ENCODE results near the gene FBXO47.
"Not testable (repeated sequence)": the region's sequence is repeated elsewhere in the genome, so short reads cannot be mapped to it uniquely, and the experiment has no call there.

FBXO47 gene

DNA sequence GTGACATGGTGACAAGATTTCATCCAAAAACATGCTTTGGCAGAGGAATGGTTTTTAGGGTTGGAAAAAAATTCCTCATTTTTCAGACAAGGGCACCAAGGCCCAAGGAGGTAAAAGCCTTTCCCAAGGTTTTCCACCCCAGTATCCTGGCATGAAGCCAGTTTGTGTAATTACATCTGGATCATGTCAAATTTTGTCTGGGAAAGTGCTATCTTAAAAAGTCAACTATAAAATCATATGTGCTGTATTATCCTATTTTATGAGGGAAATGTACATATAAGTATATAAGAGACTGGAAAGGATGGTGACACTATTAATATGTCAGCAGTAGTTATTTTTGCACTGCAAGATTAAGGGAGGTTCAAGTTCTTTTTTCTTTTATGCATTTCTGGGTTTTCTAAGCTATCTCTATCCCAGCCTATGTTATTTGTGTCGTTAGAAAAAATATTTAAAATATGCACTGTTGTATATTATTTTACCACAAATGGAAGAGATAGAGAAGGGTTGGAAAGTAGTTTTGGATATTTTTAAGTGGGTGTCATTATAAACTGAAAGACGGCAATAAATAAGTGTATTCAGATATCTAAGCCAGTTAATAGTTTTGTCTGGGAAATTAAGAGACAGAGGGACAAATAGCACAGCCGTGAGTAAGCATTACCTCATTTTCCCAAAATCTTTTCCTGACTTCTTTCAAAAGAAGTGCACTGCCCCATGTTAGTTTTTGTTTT lies 13.5 kb upstream of the FBXO47 start:
- DNase-seq (ENCODE audit: low spot score), result no peak

DNA sequence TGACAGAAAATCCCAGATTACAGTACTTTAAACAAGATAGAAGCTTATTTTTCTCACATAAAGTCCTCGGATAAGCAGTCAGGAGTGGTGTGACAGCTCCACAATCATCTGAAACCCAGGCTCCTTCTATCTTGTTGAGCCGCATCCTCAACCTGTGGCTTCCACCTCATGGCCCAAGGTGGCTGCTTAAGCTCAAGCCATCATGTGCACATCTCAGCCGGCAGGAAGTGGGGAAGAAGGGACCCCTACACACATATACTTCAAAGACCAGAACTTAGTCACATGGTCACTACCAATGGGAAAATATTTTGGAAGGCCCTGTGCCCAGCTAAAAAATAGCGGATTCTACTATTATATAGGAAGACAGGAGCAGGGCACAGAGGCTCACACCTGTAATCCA lies 11.0 kb upstream of the FBXO47 start:
- DNase-seq (ENCODE audit: low spot score), result no peak

DNA sequence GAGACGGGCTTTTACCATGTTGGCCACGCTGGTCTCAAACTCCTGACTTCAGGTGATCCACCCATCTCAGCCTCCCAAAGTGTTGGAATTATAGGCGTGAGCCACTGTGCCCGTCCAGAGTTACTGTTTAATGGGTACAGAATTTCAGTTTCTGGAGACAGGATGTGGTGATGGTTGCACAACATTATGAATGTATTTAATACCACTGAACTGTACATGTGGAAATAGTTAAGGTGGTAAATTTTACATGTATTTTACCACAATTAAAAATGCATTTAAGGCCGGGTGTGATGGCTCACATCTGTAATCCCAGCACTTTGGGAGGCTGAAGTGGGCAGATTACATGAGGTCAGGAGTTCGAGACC lies 9.0 kb upstream of the FBXO47 start:
- DNase-seq (ENCODE audit: low spot score), result not testable (repeated sequence)

DNA sequence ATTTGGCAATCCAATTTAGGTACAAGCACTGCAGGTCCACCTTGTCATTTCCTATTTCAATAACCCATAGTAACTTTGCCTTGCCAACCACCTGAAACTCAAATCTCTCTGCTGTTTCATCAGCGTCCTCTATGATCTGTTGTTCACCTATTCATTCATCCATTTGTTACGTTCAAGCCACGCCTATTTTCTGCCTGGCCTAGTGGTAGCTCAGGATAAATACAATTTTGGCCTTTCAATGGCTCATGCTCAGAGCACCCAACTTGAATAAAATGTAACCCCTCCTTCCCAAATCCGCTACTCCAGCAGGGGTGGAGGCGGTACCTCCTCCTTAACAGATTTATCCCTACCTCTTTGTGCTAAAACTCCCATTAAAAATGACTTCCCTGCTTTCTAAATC lies 3.6 kb upstream of the FBXO47 start:
- DNase-seq (ENCODE audit: low spot score), result no peak

DNA sequence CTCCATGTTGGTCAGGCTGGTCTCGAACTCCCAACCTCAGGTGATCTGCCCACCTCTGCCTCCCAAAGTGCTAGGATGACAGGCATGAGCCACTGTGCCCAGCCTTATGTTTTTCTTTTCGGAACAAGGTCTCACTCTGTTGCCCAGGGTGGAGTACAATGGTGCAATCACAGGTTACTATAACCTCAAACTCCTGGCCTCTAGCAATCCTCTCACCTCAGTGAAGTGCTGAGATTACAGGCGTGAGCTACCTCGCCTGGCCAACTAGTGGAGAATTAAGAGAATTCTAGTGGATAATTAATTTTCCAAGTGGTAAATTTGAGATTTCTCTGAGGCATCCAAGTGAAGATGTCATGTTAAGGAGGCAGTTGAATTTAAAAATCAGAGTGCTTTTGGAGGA lies 2.9 kb upstream of the FBXO47 start:
- no peak for DNase-seq (ENCODE audit: low spot score)

DNA sequence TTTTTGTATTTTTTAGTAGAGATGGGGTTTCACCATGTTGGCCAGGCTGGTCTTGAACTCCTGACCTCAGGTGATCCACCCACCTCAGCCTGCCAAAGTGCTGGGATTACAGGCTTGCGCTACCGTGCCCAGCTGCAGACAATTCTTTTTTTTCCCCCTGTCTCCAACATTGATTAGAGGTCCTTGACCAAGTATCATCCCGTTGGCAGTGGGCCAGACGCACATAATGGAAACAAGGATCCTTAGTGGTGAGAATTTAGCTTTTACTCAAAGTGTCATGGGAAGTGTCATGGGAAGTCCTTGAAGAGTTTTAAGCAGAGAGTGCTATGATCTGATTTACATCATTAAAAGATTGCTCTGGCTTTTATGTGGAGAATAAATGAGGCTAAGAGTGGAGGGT lies 2.1 kb upstream of the FBXO47 start:
- DNase-seq (ENCODE audit: low spot score), result no peak

DNA sequence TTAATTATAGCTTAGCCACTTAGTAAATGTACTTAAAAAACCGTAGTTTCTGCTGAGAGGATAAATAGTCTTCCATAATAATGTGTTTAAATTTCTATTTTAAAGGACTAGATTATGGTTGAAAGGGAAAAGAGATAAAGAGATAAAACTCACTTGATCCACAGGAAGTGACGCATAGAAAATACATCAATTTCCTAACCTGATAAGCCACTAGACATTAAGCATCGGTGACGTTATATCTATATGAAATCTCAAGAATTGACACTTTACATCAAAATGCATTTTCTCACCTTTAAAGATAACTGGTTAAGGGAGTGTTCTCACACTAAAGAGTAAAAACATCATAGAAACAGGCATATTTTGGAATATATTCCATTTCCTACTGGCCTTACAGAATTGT lies 5.8 kb downstream of the FBXO47 start:
- no peak for DNase-seq (ENCODE audit: low spot score)

DNA sequence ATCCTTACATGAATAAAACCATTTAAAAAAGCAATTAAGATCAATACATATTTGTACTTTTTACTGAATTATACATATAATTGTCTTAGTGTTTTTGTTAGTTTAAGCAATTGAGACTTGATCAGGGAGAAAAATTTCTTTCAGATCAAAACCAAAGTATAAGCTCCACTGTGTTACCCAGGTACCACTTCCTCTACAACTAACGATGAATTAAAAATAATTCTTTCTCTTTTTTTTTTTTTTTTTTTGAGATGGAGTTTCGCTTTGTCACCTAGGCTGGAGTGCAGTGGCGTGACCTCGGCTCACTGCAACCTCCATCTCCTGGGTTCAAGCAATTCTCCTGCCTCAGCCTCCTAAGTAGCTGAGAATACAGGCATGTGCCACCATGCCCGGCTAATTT lies 6.8 kb downstream of the FBXO47 start:
- no peak for DNase-seq (ENCODE audit: low spot score)

DNA sequence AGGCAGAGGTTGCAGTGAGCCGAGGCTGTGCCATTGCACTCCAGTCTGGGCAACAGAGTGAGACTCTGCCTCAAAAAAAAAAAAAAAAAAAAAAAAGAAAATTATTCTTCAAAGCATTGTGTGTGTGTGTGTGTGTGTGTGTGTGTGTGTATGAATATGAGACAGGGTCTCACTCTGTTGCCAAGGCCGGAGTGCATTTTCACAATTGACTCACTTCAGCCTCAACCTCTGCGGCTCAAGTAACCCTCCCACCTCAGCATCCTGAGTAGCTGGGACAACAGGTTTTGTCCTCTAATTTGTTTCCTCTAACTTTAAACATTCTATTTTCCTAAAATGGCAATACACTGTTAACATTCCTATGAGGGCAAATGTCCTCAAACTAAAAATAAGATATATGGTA lies 7.7 kb downstream of the FBXO47 start:
- DNase-seq (ENCODE audit: low spot score), result no peak

DNA sequence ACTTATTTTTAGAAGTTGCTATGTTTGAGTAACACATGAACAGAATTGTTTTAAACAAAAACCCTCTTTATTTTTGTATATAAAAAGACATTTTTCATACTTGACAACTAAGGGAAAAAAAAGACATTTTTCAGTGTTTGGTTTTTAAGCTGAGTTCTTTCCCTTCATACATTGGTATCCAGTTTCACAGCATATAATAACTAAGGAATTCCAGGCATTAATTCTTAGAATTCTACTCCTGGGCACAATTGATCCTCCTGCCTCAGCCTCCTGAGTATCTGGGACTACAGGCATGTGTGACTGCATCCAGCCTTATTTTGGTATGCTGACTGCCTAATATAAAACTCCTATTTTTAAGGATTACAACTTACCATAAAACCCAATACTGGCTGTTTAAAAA lies 8.4 kb downstream of the FBXO47 start:
- DNase-seq (ENCODE audit: low spot score), result no peak

DNA sequence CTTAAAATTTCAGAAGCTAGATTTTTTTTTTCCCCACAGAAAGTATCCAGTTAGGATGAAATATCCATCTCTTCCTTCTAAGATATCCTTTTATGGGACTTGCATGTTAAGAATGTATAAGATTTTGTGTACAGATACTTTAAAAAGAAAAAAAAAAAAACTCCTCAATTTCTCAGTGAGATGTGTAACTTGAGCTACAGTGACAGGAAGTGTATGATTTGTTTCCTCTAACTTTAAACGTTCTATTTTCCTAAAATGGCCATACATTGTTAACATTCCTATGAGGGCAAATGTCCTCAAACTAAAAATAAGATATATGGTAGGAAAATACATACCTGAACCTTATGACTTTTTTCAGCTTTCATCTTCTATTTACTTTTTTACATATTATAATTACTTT lies 8.9 kb downstream of the FBXO47 start:
- no peak for DNase-seq (ENCODE audit: low spot score)

DNA sequence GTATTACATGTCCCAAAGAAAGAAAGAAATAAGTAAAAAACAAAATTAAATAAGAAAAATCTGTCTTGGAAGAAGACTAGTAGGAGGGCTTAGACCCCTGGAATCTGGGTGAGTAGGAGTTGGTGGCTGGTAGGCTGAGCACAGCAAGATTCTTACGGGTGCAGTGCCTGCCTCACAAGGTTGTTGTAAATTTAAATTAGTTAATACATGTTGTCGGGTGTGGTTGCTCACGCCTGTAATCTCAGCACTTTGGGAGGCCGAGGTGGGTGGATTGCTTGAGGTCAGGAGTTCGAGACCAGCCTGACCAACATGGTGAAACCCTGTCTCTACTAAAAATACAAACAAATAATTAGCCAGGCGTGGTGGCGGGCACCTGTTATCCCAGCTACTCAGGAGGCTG lies 13.4 kb downstream of the FBXO47 start:
- not testable (repeated sequence) for DNase-seq (ENCODE audit: low spot score)

DNA sequence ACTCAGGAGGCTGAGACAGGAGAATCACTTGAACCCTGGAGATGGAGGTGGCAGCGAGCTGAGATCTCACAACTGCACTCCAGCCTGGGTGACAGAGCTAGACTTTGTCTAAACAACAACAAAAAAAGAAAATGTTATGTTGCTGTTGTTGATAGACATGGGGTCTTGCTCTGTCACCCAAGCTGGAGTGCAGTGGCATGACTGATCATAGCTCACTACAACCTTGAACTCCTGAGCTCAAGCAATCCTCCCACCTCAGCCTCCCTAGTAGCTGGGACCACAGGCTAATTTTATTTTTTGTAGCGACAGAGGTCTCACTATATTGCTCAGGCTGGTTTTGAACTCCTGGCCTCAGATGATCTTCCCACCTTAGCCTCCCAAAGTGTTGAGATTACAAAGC lies 20.0 kb downstream of the FBXO47 start:
- DNase-seq (ENCODE audit: low spot score), result no peak

DNA sequence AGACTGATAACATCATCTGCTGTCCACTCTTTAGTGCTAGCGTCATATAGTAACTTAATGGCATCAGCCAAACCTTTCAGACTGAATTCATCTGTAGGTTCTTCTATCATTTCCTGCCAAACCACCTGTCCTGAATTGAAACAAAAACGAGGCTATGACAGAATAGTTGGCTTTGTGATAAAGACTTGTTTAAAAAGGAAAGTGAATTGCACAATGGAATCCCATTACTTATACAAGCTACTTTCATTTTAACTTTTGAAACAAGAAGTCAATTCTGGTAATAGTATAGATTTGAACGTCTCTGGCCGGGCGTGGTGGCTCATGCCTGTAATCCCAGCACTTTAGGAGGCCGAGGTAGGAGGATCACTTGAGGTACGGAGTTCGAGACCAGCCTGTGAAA lies 23.6 kb downstream of the FBXO47 start:
- no peak for DNase-seq (ENCODE audit: low spot score)

DNA sequence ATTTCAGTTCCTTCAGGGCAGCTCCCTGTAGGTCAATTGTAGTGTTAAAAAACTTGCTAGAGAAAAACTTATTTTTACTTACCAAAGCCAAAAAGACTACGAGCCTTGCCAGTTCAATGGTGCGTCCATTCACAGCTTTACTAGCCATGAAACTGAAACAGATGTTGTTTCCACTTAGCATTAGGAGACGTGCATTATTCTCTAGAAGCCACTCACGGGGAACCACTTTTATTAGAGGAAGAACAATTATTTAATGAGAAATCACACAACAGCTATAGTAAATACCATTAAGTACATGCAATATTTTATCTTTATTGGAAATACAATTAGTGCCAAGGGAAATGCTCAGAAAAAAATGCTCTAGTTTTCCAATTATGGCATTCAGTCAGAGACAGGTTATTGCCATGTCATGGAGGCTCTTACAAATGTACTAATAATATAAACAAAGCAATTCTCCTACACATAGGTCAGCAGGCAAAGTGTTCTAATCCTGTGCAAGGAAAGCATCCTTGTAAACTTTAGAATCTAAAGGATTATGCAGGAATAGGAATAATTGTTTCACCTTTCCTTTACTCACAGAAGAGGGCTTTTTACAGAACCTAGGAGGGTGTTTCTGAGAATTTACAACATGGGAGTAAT lies 24.4 kb downstream of the FBXO47 start:
- DNase-seq (ENCODE audit: low spot score), result no peak

DNA sequence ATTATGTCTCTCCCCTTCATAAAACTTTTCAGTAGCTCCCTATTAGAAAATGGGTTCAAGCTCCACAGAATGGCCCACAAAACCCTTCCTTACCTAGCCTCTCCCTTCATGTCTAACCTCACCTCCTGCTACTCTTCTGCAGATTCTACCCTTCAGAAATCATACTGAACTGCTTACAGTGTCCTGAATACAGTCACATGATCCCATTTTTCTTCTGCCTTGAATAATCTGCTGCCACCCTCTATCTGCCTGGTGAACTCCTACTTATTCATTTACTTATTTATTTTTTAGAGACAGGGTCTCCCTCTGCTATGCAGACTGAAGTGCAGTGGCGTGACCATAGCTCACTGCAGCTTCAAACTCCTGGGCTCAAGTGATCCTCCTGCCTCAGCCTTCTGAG lies 26.8 kb downstream of the FBXO47 start:
- no peak for DNase-seq (ENCODE audit: low spot score)

DNA sequence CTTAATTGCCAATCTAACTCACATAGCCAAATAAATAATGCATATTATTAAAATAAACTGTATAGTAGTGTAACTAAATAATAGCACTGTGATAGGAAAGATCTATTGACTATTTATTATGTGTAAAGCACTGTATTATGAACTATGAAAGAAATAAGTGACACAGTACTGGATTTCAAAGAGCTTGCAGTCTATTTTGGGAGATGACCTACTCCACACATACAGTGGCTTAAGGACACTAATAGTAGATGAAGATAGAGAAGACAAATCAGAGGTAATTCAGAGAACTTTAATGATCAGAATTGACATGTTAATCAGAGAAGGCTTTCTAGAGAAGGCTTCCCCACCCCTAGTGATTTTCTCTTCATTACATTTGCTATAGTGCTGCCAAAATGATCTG lies 27.2 kb downstream of the FBXO47 start:
- DNase-seq (ENCODE audit: low spot score), result no peak

DNA sequence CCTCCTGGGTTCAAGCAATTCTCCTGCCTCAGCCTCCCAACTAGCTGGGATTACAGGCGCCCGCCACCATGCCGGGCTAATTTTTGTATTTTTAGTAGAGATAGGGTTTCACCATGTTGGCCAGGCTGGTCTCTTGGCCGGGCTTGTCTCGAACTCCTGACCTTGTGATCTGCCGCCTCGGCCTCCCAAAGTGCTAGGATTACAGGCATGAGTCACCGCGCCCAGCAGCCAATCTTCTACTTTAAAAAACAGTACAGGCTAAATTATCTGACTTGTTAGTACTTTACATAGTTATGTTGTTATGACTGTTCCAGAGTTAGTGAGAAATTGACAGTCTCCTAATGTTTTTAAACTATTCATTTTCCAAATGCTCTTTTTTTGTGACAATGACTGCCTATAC lies 33.2 kb downstream of the FBXO47 start:
- not testable (repeated sequence) for DNase-seq (ENCODE audit: low spot score)

DNA sequence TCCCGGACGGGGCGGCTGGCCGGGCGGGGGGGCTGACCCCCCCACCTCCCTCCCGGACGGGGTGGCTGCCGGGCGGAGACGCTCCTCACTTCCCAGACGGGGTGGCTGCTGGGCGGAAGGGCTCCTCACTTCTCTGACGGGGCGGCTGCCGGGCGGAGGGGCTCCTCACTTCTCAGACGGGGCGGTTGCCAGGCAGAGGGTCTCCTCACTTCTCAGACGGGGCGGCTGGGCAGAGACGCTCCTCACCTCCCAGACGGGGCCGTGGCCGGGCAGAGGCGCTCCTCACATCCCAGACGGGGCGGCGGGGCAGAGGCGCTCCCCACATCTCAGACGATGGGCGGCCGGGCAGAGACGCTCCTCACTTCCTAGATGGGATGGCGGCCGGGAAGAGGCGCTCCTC lies 36.4 kb downstream of the FBXO47 start:
- not testable (repeated sequence) for DNase-seq (ENCODE audit: low spot score)

DNA sequence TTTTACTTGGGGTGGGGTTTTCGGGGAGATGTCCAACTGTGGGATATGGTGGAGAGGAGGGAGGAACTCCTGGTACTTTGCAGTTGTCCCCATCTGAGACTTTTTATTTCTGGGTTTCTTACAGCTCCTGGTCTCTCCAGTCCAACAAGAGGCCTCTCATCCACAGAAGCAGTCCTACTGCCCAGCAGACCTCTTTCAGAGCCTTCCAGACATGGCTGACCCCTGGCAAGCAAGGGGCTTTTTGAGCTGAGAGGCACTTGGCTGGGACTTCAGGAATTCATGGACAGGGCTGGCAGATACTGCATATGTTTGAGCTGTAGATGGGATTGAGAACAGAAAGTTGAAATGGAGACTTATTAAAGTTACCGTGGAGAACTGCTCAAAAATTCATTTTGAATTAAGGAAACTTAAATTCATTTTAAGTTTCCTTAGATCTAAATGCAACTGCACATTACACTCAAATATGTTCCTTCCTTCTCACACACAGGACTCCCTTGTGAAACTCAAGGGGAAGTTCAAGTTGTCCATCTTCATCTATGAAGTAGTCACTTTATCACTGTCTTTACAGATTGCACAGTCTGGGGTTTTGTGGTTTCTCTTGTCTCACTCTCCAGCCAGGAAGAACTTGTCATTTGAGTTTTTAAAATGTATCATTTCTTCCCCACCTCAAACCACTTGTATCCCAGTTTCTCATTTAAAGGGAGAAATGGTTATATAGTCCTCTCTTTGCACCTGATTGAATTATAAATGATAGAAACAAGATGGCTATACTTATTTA lies 40.7 kb downstream of the FBXO47 start:
- DNase-seq (ENCODE audit: low spot score), result no peak

DNA sequence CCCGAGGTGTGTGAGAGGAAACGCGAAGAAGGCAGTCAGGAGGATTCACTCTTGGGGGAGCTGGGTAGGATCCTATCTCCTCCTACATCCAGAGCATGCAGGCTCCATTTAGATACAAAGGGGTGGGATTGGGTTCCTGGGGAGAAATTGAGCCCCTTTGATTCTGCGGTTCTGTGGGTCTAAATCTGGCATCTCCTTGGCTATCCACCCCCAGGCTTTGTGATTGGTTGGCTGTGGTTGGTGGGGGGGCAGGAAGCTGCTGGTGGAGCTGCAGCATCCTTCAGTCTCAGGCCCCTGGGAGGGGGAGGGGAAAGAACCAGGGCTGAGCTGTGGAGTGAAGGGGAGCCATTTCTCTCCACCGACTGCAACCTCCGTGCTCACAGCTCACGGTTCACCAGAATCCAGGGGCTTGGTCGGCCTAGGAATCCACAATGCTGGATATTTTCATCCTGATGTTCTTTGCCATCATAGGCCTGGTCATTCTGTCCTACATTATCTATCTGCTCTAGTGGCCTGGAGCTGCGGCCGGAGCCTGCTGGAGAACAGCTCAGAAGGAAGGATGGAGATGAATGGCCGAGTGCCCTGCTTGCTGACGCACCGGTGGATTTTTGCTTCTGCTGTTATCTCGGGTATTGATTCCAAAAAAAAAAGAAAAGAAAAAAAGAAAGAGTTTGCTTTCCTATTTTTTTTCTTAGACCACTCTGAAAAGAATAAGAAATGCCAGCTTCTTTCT lies 41.8 kb downstream of the FBXO47 start, which contains the start of gene LASP1NB:
LASP1NB (plus strand) TSS at position 352 of the 733 bp plus-strand sequence.
- DNase-seq (ENCODE audit: low spot score), result no peak

DNA sequence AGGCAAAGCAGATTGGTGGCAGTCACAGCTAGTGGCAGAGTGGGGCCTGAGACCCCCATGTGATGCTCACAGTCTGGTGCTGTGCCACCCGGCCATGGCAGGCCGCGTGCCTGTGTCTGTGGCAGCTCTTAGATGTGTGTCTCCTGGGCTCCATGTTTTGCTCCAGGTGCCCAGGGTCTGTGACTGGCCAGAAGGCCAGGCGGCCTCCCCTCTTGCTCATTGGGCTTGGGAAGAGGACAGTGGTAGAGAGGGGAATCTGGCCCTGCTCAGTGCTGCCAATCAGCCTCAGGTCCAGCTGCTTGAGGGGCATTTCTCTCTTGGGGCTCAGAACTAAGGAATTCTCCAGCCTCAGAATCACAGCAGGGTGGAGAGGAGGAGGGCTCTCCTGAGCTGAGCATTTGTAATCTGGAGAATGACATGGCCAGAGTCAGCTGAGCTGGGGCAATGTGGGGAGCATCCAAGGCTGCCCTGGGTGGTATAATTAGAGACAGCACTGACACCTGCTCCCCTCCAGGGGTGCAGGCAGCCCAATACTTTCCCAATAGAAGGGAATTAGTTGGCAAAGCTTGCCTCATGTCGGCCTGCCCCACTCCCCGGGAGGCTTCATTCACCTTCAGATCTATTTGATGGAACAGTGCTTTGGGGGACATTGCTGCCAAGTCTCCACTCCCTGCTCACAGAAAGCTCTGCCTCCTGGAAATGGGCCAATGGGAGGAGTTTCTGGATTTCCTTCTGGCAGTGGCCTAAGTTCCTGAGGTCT lies 44.5 kb downstream of the FBXO47 start:
- DNase-seq (ENCODE audit: low spot score), result no peak
